OCI-LY3 (cell line): Measurements from ENCODE around the gene NPLOC4.

Source experiments
- CTCF ChIP-seq: fragments of 200-600, 300-600 bp; sonication (generic); IDR thresholded peaks from 2 replicates; pipeline ENCODE4 v1.5.1; 2014; ENCODE audit warnings: antibody characterized with exemption, low read length, low read depth
- EZH2phosphoT487 ChIP-seq: fragments of 200-600 bp; shearing (Covaris generic); IDR thresholded peaks from 2 replicates; pipeline ENCODE4 v1.6.1; 2018; ENCODE audit warnings: antibody characterized with exemption, mixed run types, low read depth

GRCh38 chr17:81508639-81509206 lies 128.2 kb downstream of the NPLOC4 start:
- TF ChIP-seq EZH2phosphoT487 (no peak), CTCF (no peak)
